Thoracic aorta (tissue), 2 donors: ENCODE results near the gene EIF1AD. TPM values are rescaled to one million over a fixed set of nuclear protein-coding genes. Genes with fewer than 3 reads are reported as not detected.

Experiments used
- ATAC-seq: fragments of 150-250 bp; one replicate; pipeline ENCODE4 v1.8.0; 2017; ENCODE audit warnings: low read depth; ENCODE audit not compliant: insufficient number of reproducible peaks, low FRiP score
- DNase-seq: peaks from one replicate; pipeline ENCODE4 v3.0.0-alpha.2; 2020; ENCODE audit warnings: low spot score
- H3K27ac ChIP-seq, 2 donors: fragments of 200-600 bp; sonication (generic); 1 replicate in 1 of 2; 2 replicates in 1 of 2; pipeline ENCODE4 v1.5.1; 2016; ENCODE audit warnings: mild to moderate bottlenecking in 2 of 2, moderate library complexity in 2 of 2
- H3K27me3 ChIP-seq: fragments of 200-600 bp; sonication (generic); replicated peaks from 2 replicates; pipeline ENCODE4 v1.6.0; 2016; ENCODE audit warnings: mild to moderate bottlenecking; ENCODE audit not compliant: insufficient read depth
- H3K36me3 ChIP-seq: fragments of 200-600 bp; sonication (generic); one replicate; pipeline ENCODE4 v1.5.1; 2016
- H3K4me1 ChIP-seq, 2 donors: fragments of 200-600 bp; sonication (generic); 1 replicate in 1 of 2; 2 replicates in 1 of 2; pipeline versions ENCODE4 v1.5.1 to v1.6.0; 2016; ENCODE audit warnings: low read depth in 2 of 2, mild to moderate bottlenecking in 1 of 2; ENCODE audit not compliant: control insufficient read depth in 1 of 2
- H3K4me3 ChIP-seq: fragments of 200-600 bp; sonication (generic); 2 replicates; pipeline ENCODE4 v1.5.1; 2016; ENCODE audit warnings: mild to moderate bottlenecking
- H3K9me3 ChIP-seq: fragments of 200-600 bp; sonication (generic); 2 replicates; pipeline ENCODE4 v1.5.1; 2016
- total RNA-seq, 2 donors: library from RNA; depleted of rRNA; stranded (reverse); fragments of >200 nt; gene quantifications; one replicate each; pipeline versions ENCODE4 v1.1.0 to v1.2.3, GENCODE V29; 2016
- TF ChIP-seq, protein P1 (sequence below): fragments of 200-600 bp; sonication (generic); IDR thresholded peaks from one replicate; pipeline ENCODE4 v1.5.1; 2019; ENCODE audit warnings: antibody characterized with exemption

EIF1AD gene
- total RNA-seq, 2 donors from 2014 or later, result 20.6 to 43.5 TPM

DNA sequence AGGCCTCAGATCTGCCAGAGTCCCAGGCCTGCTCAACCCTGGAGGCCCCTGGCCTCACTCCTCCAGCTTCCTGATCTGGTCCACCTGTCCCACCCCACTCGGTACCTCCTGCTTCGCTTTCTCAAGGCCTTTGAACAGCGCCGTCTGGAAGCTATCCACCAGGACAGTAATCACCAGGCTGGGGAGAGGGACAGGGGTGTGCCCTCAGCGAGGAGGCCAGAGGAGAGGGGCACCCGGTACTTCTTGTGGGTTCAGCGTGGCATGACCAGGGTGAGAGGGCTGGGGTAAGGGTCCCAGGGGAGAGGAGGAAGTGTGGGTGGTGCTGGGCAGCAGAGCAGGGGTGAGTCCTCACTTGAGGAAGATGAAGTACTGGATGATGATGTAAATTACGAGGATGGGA lies 18.3 kb upstream of the EIF1AD start:
- Histone ChIP-seq H3K4me3 (no peak overlapping the region), H3K9me3 (no peaks in the 10 kb centered on the region), H3K27ac (peak overlapping the region in 1 of 2 donors; percentile 82), H3K27me3 (no peaks in the 10 kb centered on the region), H3K4me1 (peaks cover 30 to 44% of the 10 kb centered on the region in 2 donors), H3K36me3 (no peaks in the 10 kb centered on the region)
- no peak for DNase-seq
- ATAC-seq, result no peak
- TF ChIP-seq, protein P1, sequence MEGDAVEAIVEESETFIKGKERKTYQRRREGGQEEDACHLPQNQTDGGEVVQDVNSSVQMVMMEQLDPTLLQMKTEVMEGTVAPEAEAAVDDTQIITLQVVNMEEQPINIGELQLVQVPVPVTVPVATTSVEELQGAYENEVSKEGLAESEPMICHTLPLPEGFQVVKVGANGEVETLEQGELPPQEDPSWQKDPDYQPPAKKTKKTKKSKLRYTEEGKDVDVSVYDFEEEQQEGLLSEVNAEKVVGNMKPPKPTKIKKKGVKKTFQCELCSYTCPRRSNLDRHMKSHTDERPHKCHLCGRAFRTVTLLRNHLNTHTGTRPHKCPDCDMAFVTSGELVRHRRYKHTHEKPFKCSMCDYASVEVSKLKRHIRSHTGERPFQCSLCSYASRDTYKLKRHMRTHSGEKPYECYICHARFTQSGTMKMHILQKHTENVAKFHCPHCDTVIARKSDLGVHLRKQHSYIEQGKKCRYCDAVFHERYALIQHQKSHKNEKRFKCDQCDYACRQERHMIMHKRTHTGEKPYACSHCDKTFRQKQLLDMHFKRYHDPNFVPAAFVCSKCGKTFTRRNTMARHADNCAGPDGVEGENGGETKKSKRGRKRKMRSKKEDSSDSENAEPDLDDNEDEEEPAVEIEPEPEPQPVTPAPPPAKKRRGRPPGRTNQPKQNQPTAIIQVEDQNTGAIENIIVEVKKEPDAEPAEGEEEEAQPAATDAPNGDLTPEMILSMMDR, result no peak

DNA sequence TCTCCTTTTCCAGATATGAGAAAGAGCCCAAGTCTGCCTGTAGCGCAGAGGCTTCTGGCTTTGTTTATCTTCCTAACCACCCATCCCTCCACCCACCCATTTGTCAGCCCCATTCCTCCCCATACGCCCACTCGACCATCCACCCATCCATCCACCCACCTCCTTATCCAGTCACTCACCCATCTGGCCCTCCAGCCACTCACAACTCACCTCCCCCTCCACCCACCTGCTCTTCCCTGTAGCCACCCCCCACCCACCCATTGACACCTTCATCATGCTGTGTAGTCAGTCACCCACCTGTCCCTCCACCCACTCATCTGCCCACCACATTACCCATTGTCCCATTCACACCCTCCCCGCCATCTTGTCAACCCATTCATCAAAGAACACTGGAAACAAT lies 15.4 kb upstream of the EIF1AD start:
- Histone ChIP-seq H3K9me3 (no peaks in the 10 kb centered on the region), H3K4me1 (peaks cover 43 to 62% of the 10 kb centered on the region in 2 donors), H3K36me3 (no peaks in the 10 kb centered on the region), H3K4me3 (no peak overlapping the region), H3K27me3 (no peaks in the 10 kb centered on the region), H3K27ac (peak overlapping the region in 1 of 2 donors; percentile 25)
- TF ChIP-seq, protein P1, result no peak
- ATAC-seq (no peak), DNase-seq (no peak)

DNA sequence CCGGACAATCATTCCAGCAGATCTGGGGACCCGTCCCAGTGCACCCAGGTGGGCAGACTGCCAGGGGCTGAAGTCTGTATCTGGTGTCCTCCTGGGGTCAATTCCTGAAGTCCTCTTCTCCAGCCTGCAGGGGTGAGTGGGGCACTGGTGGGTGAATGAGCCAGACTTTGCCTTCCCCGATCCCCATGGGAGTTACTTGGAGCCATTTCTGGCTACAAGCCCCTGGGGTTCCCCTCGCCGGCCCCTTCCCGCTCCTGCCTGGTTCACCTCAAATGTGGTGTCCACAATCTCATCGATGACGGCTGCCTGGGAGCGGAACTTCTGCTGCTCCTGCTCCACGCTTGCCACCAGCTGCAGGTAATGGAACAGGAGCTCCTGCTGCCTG lies 14.8 kb upstream of the EIF1AD start:
- peak overlapping the region; percentile 92 to 97 for H3K27ac ChIP-seq
- H3K36me3 ChIP-seq, result no peaks in the 10 kb centered on the region
- no peak for DNase-seq
- H3K9me3 ChIP-seq, result no peaks in the 10 kb centered on the region
- TF ChIP-seq, protein P1, result no peak
- no peaks in the 10 kb centered on the region for H3K27me3 ChIP-seq
- ATAC-seq, result no peak
- peaks cover 41 to 62% of the 10 kb centered on the region in 2 donors for H3K4me1 ChIP-seq
- peak overlapping the region; percentile 55 for H3K4me3 ChIP-seq

DNA sequence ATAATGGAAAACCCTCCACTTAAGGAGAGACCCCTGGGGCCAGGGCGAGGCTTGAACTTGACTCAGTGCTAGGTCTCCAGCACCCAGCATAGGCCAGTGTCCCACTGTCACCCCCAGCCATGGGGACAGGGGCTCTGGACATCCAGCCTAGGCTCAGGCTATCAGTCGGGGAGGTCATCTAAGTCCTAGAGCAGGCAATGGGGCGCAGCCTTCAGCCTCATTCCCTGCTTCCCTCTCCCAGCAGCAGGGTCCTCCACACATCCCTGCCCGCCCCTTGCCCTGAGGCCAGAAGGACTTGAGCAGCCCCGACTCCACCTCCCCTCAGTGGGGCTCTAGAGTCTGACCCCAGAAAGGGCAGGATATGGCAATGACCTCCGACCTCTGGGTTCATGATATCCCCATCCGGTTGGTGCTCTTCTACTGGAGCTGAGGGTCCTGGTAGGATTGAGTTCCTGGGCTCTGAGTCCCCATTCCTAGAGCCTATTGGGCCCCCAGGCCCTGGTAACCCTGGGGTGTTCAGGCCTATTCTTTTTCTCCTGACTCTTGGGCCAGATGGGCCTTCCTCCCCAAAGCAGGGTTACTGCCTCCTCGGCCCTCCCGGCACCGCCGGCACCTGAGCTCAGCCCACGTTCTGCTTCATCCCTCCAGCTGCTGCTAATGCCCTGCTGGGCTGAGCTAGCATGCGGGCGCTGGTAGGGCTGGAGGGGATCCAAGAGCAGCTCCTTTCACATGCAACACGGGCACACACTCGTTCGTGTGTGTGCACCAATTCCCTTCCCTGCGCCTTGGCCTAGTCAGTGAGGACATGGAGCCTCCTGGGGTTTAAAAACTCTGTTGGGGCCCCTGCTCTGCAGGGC lies 14.2 kb upstream of the EIF1AD start:
- ATAC-seq (peak; percentile 1), DNase-seq (no peak)
- Histone ChIP-seq H3K4me3 (peak overlapping the region; percentile 55), H3K9me3 (no peaks in the 10 kb centered on the region), H3K27ac (peak overlapping the region; percentile 92 to 97), H3K4me1 (peaks cover 40 to 62% of the 10 kb centered on the region in 2 donors), H3K36me3 (no peaks in the 10 kb centered on the region), H3K27me3 (no peaks in the 10 kb centered on the region)
- TF ChIP-seq, protein P1, result no peak

DNA sequence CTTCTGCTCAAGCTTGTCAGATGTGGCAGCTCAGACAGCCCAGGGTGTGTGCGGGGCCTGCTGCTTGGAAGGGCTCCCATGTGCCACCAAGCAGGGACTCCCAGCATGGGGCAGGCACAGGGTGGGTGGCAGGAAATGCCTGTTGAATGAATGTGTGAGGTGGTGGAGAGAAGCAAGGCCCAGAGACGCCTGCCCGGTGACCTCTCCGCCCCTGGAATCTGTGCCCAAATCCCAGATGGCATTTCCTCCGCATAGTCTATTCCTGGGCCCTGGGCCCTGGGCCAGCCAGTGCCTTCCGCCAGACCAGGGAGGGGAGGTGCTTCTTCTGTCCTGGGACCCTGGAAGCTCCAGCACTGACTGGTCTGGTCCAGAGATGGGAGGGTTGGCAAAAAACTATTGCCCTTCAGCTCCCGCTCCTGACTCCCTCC lies 13.5 kb upstream of the EIF1AD start:
- ATAC-seq, result peak; percentile 62
- peak; percentile 83 for DNase-seq
- peak overlapping the region; percentile 55 for H3K4me3 ChIP-seq
- H3K4me1 ChIP-seq, result peaks cover 34 to 60% of the 10 kb centered on the region in 2 donors
- TF ChIP-seq, protein P1, result no peak
- no peaks in the 10 kb centered on the region for H3K9me3 ChIP-seq
- H3K36me3 ChIP-seq, result no peaks in the 10 kb centered on the region
- H3K27me3 ChIP-seq, result no peaks in the 10 kb centered on the region
- H3K27ac ChIP-seq, result peak overlapping the region; percentile 92 to 97
